Choroid plexus epithelial cell (primary cell): Measurements from ENCODE around the gene PURB.

ENCODE experiments used
- DNase-seq: peaks from one replicate; pipeline ENCODE4 v3.0.0-alpha.2; 2010; ENCODE audit warnings: low read depth
- H3K4me3 ChIP-seq: 2 replicates; pipeline ENCODE4 v1.5.1; 2011; ENCODE audit warnings: low read depth, mild to moderate bottlenecking, control low read depth, low read length, moderate library complexity
- TF ChIP-seq, protein P1 (sequence below): conservative IDR thresholded peaks from 2 replicates; pipeline ENCODE4 v1.5.1; 2011; ENCODE audit warnings: low read depth, mild to moderate bottlenecking, control low read depth, inconsistent platforms, low read length, moderate library complexity

The PURB gene

DNA sequence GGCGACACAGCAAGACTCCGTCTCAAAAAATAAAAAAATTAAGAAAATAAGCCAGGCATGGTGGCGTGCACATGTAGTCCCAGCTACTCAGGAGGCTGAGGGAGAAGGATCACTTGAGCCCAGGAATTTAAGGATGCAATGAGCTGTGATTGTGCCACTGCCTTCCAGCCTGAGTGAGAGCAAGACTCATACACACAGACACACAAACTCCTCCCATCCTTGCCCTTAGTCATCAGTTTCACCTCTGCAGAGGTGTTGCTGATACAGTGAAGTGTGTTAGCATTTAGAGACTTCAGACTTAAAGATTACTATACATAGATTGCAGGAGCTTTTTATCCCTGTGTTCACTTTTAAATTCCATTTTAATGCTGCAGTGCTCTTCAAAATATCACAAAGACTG, 31.9 kb downstream of the PURB start:
- no peak overlapping the region for H3K4me3 ChIP-seq
- TF ChIP-seq, protein P1, sequence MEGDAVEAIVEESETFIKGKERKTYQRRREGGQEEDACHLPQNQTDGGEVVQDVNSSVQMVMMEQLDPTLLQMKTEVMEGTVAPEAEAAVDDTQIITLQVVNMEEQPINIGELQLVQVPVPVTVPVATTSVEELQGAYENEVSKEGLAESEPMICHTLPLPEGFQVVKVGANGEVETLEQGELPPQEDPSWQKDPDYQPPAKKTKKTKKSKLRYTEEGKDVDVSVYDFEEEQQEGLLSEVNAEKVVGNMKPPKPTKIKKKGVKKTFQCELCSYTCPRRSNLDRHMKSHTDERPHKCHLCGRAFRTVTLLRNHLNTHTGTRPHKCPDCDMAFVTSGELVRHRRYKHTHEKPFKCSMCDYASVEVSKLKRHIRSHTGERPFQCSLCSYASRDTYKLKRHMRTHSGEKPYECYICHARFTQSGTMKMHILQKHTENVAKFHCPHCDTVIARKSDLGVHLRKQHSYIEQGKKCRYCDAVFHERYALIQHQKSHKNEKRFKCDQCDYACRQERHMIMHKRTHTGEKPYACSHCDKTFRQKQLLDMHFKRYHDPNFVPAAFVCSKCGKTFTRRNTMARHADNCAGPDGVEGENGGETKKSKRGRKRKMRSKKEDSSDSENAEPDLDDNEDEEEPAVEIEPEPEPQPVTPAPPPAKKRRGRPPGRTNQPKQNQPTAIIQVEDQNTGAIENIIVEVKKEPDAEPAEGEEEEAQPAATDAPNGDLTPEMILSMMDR, result no peak
- DNase-seq, result no peak

DNA sequence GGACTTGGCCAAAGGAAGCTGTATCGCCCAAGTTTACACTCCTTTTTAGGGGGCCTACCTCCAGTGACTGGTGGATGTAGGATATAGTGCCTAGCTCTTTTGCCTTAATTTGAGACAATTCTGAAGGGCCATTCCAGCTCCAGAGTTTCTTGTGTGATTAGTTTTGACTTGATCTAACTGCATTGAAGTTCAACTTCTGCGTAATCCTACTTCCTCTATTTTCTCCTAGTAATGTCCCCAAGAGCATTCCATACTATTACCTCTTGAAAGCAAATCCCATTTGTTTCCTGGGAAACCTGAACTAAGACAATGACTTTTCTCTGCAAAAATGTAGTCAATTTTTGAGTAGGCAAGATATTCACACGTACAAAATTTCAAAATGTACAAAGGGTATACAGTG, 32.7 kb downstream of the PURB start:
- no peak for DNase-seq
- TF ChIP-seq, protein P1, result no peak
- H3K4me3 ChIP-seq, result no peak overlapping the region

DNA sequence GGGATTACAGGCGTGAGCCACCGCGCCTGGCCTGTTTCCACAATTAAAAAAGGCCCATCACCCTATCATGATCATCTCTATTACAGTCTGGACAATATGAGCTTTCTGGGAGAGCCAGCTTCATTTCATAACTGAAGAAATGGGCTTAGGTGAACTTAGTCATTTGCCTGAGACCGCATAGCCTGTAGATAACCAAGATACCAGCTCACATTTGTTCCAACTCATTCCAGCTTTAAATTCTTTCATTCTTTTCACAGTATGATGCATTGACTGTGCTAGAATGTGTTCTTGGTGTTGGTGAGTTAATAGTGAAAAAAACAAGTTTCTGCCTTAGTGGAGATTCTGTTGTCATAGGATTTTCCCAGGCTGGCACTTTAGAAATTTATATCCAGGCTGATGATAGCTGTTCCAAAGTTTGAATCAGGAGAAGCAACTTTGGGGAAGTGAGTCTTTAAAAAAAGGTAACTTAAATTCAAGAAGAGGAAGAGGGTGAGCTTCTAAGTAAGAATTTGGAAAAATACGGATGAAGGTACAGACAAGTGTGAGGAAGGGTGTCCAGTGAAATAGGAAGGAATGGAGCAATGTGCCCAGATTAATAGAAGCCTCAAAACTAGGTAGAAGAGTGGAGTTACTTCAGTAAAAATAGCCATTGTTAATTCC, 35.3 kb downstream of the PURB start:
- TF ChIP-seq, protein P1, result no peak
- H3K4me3 ChIP-seq, result no peak overlapping the region

DNA sequence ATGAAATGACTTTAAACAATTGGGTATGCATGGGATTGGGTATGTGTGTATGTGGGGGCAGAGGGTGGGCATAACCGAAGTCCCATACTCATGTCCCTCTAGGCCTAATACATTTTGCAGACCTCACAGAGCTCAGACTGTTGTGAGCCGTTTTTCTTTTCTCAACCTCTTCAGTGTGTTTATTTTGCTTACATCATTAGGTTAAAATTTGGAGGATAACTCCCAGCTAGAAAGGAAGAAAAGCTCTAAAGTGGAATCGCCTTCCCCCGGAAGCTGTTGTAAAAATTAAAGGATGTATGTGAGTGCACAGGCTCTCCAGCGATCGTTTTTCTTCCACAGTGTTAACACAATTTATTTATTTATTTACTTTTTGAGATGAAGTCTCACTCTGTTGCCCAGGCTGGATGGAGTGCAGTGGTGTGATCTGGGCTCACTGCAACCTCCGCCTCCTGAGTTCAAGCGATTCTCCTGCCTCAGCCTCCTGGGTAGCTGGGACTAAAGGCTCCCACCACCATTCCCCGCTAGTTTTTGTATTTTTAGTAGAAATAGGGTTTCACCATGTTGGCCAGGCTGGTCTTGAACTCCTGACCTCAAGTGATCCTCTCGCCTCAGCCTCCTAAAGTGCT, 36.0 kb downstream of the PURB start:
- no peak overlapping the region for H3K4me3 ChIP-seq
- peak; percentile 28 for DNase-seq
- TF ChIP-seq, protein P1, result no peak

More for the DNA sequence above, 35.3 kb downstream of the PURB start:
- DNase-seq, result peak; percentile 83

DNA sequence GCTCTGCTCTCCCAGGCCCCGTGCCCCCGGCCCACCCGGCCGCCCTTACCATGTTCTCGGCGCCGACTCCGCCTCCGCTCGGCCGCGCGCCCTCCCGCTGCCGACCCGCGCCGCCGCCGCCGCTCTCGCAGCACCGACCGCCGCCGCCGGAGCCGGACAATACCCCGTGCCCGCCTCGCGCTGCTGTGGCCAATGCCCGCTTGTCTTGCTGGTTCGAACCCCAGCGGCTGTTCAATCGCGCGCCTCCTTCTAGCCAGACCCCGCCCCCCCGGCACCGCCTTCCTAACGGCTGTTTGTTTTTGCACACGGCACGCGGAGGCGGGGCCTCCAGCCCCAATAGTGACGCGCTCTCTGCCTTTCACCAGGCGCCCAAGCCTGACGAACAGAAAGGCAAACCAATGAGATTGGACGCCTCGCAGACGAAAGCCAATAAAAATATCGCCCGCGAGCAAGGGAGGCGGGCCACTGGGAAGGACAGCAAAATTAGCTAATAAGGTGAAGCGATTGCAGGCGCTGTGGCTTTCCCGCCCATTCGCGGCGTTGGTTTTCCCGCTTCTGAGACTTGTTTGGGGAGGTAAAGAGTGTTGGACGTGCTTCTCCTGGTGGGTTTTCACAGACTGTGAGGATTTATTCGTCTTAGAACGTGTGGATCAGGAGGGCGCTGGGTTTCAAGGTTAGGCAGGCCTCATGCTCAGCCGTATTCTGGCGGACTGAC, 37.3 kb downstream of the PURB start, which contains the start of gene H2AZ2:
Gene H2AZ2, minus strand, starts transcription at position 168 of the 715 bp plus-strand sequence. Its CDS starts 116 bp downstream, at position 52.
- TF ChIP-seq, protein P1, result no peak

DNA sequence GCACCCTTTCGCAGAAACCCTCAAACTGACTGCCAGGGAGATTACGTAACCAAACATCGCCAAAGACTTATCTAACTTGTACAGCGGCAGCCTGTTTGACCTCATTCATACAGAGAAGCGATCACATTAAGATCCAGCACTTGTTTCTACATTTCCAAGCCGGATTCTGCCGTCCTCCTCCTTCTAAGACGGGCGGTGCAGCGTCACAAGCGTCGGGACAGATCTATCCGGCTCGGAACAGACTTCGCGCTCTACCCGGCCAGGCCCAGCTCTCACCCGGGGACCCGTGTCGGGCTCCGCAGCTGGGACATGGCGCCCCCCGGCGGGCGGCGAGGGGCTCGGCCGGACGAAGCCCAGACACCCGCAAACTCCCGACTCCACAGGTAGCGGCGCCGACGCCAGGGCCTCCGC, 37.8 kb downstream of the PURB start:
- TF ChIP-seq, protein P1, result peak; percentile 68
- DNase-seq, result peak; percentile 87
- peak overlapping the region; percentile 61 for H3K4me3 ChIP-seq

More for the DNA sequence above, 37.3 kb downstream of the PURB start, which contains the start of gene H2AZ2:
- peak; percentile 100 for DNase-seq
- H3K4me3 ChIP-seq, result peak within 1 kb of the TSS; percentile 75
